ENCODE results near the gene HEATR1.

- TF ChIP-seq CTCF (IDR thresholded peaks at IDR 0.05) (no peak), POLR2A (IDR thresholded peaks at IDR 0.05) (no peak)
Observed at GRCh38 chr1:236576004-236576403, 28.3 kb downstream of the HEATR1 start.
